SKM-1 treated with dmso at 0.1 percent for 144 hours (cell line): ENCODE data around the gene CLDN12.

Experiments
- DNase-seq: peaks from one replicate; lab custom pipeline; 2025; ENCODE audit not compliant: unreplicated experiment; lab: John Stamatoyannopoulos, UW

The CLDN12 gene

GRCh38 chr7:90432752-90433151 lies 29.5 kb downstream of the CLDN12 start:
- DNase-seq = no peak

GRCh38 chr7:90433221-90433620 lies 30.0 kb downstream of the CLDN12 start:
- no peak for DNase-seq

GRCh38 chr7:90445633-90446032 lies 42.4 kb downstream of the CLDN12 start:
- no peak for DNase-seq

- no peak for DNase-seq
Observed at GRCh38 chr7:90446137-90446899, 43.1 kb downstream of the CLDN12 start.

GRCh38 chr7:90453259-90453891 lies 50.1 kb downstream of the CLDN12 start:
- DNase-seq = no peak

- no peak for DNase-seq
Observed at GRCh38 chr7:90453931-90454330, 50.7 kb downstream of the CLDN12 start.

GRCh38 chr7:90455163-90456030 lies 52.1 kb downstream of the CLDN12 start:
- DNase-seq = peak; percentile 66

- no peak for DNase-seq
Observed at GRCh38 chr7:90458104-90458503, 54.8 kb downstream of the CLDN12 start.

- no peak for DNase-seq
Observed at GRCh38 chr7:90459888-90460287, 56.6 kb downstream of the CLDN12 start.

GRCh38 chr7:90461219-90461618 lies 58.0 kb downstream of the CLDN12 start:
- DNase-seq = no peak

- peak; percentile 19 for DNase-seq
Observed at GRCh38 chr7:90463151-90463628, 59.9 kb downstream of the CLDN12 start.
